DND-41 (cell line): ENCODE data around the gene FPR3.

Experiments used
- CTCF ChIP-seq: IDR thresholded peaks from 2 replicates; pipeline ENCODE4 v1.5.1; 2012; ENCODE audit warnings: borderline replicate concordance, low read length, moderate library complexity, mild to moderate bottlenecking; ENCODE audit not compliant: poor library complexity, severe bottlenecking; ENCODE audit errors: extremely low read depth
- EZH2 ChIP-seq: IDR thresholded peaks from 3 replicates; pipeline ENCODE4 v1.6.1; 2012; ENCODE audit warnings: borderline replicate concordance, low read depth, mild to moderate bottlenecking, moderate library complexity, low read length, inconsistent platforms; ENCODE audit not compliant: severe bottlenecking

GRCh38 chr19:51807925-51808324 is 13.0 kb downstream of the FPR3 start:
- TF ChIP-seq CTCF (no peak), EZH2 (no peak)
